WTC11 (cell line): Measurements from ENCODE around the gene EP400. TPM values are rescaled to one million over a fixed set of nuclear protein-coding genes. Genes with fewer than 3 reads are reported as not detected.
A peak's percentile ranks its signal among the peaks of the same experiment; 100 is the strongest.

Experiments used
- ATAC-seq: fragments of 200-7000 bp; cut with Tn5 transposase; 2 replicates; pipeline ENCODE4 v1.10.0; 2021; ENCODE audit warnings: mild to moderate bottlenecking, moderate library complexity
- CTCF ChIA-PET: fragments of 300-600 bp; sonication (Branson Sonifier 250); formaldehyde crosslinking; loops from one replicate; lab custom pipeline; 2021; ENCODE audit warnings: antibody characterized with exemption; lab: Charles Lee
- POLR2A ChIA-PET: fragments of 350-600 bp; sonication (Branson Sonifier 250); formaldehyde crosslinking; loops from one replicate; lab custom pipeline; 2021; ENCODE audit warnings: antibody characterized with exemption; lab: Charles Lee
- DNase-seq: peaks from one replicate; pipeline ENCODE4 v3.0.0; 2021; ENCODE audit warnings: low spot score
- H3K27ac Mint-ChIP-seq: 2 replicates; pipeline ENCODE4 v1.8.0; 2021; ENCODE audit warnings: mixed read lengths
- H3K27me3 Mint-ChIP-seq: 2 replicates; pipeline ENCODE4 v1.8.0; 2021; ENCODE audit warnings: low read depth, mild to moderate bottlenecking, moderate library complexity, mixed read lengths
- H3K36me3 Mint-ChIP-seq: 2 replicates; pipeline ENCODE4 v1.8.0; 2021; ENCODE audit warnings: mixed read lengths
- H3K4me1 Mint-ChIP-seq: 2 replicates; pipeline ENCODE4 v1.8.0; 2022; ENCODE audit warnings: mixed read lengths
- H3K4me3 Mint-ChIP-seq: 2 replicates; pipeline ENCODE4 v1.8.0; 2021; ENCODE audit warnings: mild to moderate bottlenecking, moderate library complexity, mixed read lengths
- H3K9me3 Mint-ChIP-seq: 2 replicates; pipeline ENCODE4 v1.8.0; 2021; ENCODE audit warnings: mixed read lengths
- ATF1 ChIP-seq: sonication (generic); formaldehyde crosslinking; IDR thresholded peaks from 2 replicates; pipeline ENCODE4 v1.8.1; 2023; ENCODE audit warnings: mild to moderate bottlenecking, moderate library complexity, missing genetic modification reagents
- ETV6 ChIP-seq: sonication (generic); formaldehyde crosslinking; IDR thresholded peaks from 2 replicates; pipeline ENCODE4 v1.8.1; 2022; ENCODE audit warnings: mild to moderate bottlenecking, missing genetic modification reagents
- FOXP1 ChIP-seq: sonication (generic); formaldehyde crosslinking; IDR thresholded peaks from 2 replicates; pipeline ENCODE4 v1.8.0; 2022; ENCODE audit warnings: missing genetic modification reagents, mild to moderate bottlenecking, moderate library complexity, borderline replicate concordance
- GABPB1 ChIP-seq: sonication (generic); formaldehyde crosslinking; IDR thresholded peaks from 2 replicates; pipeline ENCODE4 v1.8.1; 2023; ENCODE audit warnings: mild to moderate bottlenecking, missing genetic modification reagents
- GRHL2 ChIP-seq: fragments of 250-450 bp; sonication (Bioruptor Pico); IDR thresholded peaks from 2 replicates; pipeline ENCODE4 v1.8.0; 2022; ENCODE audit warnings: mild to moderate bottlenecking, moderate library complexity; ENCODE audit not compliant: insufficient replicate concordance, severe bottlenecking
- NR2C2 ChIP-seq: sonication (generic); formaldehyde crosslinking; IDR thresholded peaks from 2 replicates; pipeline ENCODE4 v1.8.0; 2022; ENCODE audit warnings: mild to moderate bottlenecking, missing genetic modification reagents
- SMAD4 ChIP-seq: sonication (generic); formaldehyde crosslinking; IDR thresholded peaks from 2 replicates; pipeline ENCODE4 v1.8.0; 2022; ENCODE audit warnings: mild to moderate bottlenecking, missing genetic modification reagents
- SP1 ChIP-seq: sonication (generic); formaldehyde crosslinking; conservative IDR thresholded peaks from 2 replicates; pipeline ENCODE4 v1.8.1; 2022; ENCODE audit warnings: missing genetic modification reagents
- TCF7 ChIP-seq: sonication (generic); formaldehyde crosslinking; IDR thresholded peaks from 2 replicates; pipeline ENCODE4 v1.8.0; 2022; ENCODE audit warnings: mild to moderate bottlenecking, low read depth, missing genetic modification reagents, moderate library complexity
- TEAD1 ChIP-seq: sonication (generic); formaldehyde crosslinking; IDR thresholded peaks from 2 replicates; pipeline ENCODE4 v1.8.0; 2022; ENCODE audit warnings: mild to moderate bottlenecking, missing genetic modification reagents
- ZNF416 ChIP-seq: fragments of 250-450 bp; sonication (Bioruptor Pico); IDR thresholded peaks from 2 replicates; pipeline ENCODE4 v1.9.0; 2021; ENCODE audit warnings: mild to moderate bottlenecking, inconsistent platforms
- total RNA-seq: library from RNA; stranded (reverse); gene quantifications from 3 replicates; pipeline ENCODE4 v1.2.3, GENCODE V29; 2021
- TF ChIP-seq, protein P1 (sequence below): sonication (generic); formaldehyde crosslinking; IDR thresholded peaks from 2 replicates; pipeline ENCODE4 v1.8.0; 2023; ENCODE audit warnings: missing genetic modification reagents
- TF ChIP-seq, protein P2 (sequence below): sonication (generic); formaldehyde crosslinking; IDR thresholded peaks from 2 replicates; pipeline ENCODE4 v1.8.1; 2023; ENCODE audit warnings: mild to moderate bottlenecking, moderate library complexity, missing genetic modification reagents
- TF ChIP-seq, protein P3 (sequence below): sonication (generic); formaldehyde crosslinking; IDR thresholded peaks from 2 replicates; pipeline ENCODE4 v1.8.0; 2023; ENCODE audit warnings: missing genetic modification reagents, mild to moderate bottlenecking, borderline replicate concordance
- TF ChIP-seq, protein P4 (sequence below): sonication (generic); formaldehyde crosslinking; IDR thresholded peaks from 2 replicates; pipeline ENCODE4 v1.8.1; 2023; ENCODE audit warnings: mild to moderate bottlenecking, missing genetic modification reagents, moderate library complexity
- TF ChIP-seq, protein P5 (sequence below): sonication (generic); formaldehyde crosslinking; IDR thresholded peaks from 2 replicates; pipeline ENCODE4 v1.8.1; 2022; ENCODE audit warnings: low read depth, mild to moderate bottlenecking, moderate library complexity, missing genetic modification reagents, borderline replicate concordance
- TF ChIP-seq, protein P6 (sequence below): sonication (generic); formaldehyde crosslinking; conservative IDR thresholded peaks from 2 replicates; pipeline ENCODE4 v1.8.1; 2022; ENCODE audit warnings: mild to moderate bottlenecking, missing genetic modification reagents
- TF ChIP-seq, protein P7 (sequence below): sonication (generic); formaldehyde crosslinking; IDR thresholded peaks from 2 replicates; pipeline ENCODE4 v1.8.0; 2022; ENCODE audit warnings: mild to moderate bottlenecking, missing genetic modification reagents
- TF ChIP-seq, protein P8 (sequence below): sonication (generic); formaldehyde crosslinking; IDR thresholded peaks from 2 replicates; pipeline ENCODE4 v1.8.1; 2022; ENCODE audit warnings: mild to moderate bottlenecking, moderate library complexity, missing genetic modification reagents
- TF ChIP-seq, protein P9 (sequence below): sonication (generic); formaldehyde crosslinking; IDR thresholded peaks from 2 replicates; pipeline ENCODE4 v1.8.0; 2022; ENCODE audit warnings: mild to moderate bottlenecking, missing genetic modification reagents

The EP400 gene
- total RNA-seq, 1 experiment from 2014 or later = 75.8 TPM

DNA sequence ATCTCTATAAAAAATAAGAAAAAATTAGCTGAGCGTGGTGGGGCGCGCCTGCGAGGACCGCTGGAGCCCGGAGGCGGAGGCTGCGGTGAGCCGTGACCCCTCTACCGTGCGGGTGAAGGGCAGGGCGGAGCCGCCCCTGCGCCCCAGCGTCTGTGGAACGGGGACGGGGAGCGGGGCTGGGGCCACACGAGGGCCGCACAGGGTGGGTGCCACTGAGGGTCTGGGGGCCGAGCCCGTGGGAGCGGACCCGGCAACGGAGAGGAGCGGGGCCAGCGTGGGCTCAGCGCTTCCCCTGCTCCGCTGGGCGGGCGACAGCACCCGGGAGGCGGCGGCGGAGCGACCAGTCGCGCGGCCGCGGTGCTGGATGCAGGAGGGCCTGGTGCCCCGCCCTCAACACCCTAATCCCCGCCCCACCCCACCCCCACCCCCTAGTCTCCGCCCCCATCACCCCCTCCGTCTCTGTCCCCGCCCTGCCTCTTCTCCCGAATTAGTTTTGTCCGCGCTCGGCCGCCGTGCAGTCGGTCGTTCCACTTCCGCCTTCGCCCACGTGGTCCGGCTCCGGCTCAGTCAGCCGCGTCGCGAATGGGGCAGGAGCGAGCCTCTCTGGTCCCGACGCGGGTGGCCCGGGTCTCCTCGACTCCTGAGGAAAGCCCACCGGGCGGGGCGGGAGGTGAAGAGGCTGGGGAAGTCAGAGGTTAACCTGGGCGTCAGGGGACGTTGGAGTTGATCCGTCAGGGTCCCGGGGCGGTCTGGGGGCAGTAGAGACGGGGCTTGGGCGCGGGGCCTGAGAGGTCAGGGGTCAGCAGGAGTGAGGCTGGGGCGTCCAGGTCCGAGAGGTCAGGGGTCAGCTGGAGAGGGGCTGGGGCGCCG is 20.8 kb upstream of the EP400 start, which contains the start of gene PUS1:
Gene PUS1 (plus strand): TSS at position 566 of the 870 bp plus-strand sequence. CDS start 447 bp downstream, outside the sequence.
- ATAC-seq = peak; percentile 82
- Mint-ChIP-seq H3K27ac (peak within 1 kb of the TSS; percentile 96), H3K27me3 (peaks cover 5% of the 10 kb centered on the region), H3K36me3 (peaks cover 30% of the 10 kb centered on the region), H3K4me3 (peak within 1 kb of the TSS; percentile 89), H3K4me1 (peaks cover 10% of the 10 kb centered on the region), H3K9me3 (no peaks in the 10 kb centered on the region)
- CTCF ChIA-PET = interaction anchor here (1.4 to 1.7 kb wide), 3 partner anchors 21 to 78 kb away, joined by 5 to 9 read pairs (median 8); partner anchors contain the start of gene EP400
- POLR2A ChIA-PET = interaction anchor here (1.0 to 1.6 kb wide), 3 partner anchors 32 to 69 kb away, joined by 3 to 7 read pairs (median 6); no protein-coding TSS in a partner anchor
- peak; percentile 91 for DNase-seq
- TF ChIP-seq NR2C2 (peak; percentile 20), SMAD4 (CRISPR knock-in tag) (no peak), FOXP1 (CRISPR knock-in tag) (peak; percentile 9; the same call in 1 of the 2 replicates), TCF7 (peak; percentile 42; the same call in 1 of the 2 replicates), GABPB1 (CRISPR knock-in tag) (peak; percentile 74; the same call in 1 of the 2 replicates), GRHL2 (no peak), TEAD1 (CRISPR knock-in tag) (peak; percentile 34; the same call in 1 of the 2 replicates), SP1 (CRISPR knock-in tag) (peak; percentile 89), ATF1 (CRISPR knock-in tag) (0 out of 2 replicates have a peak, but pooled peaks have one; percentile 29), ETV6 (CRISPR knock-in tag) (peak; percentile 88), ZNF416 (CRISPR knock-in tag) (no peak)
- TF ChIP-seq, protein P1, sequence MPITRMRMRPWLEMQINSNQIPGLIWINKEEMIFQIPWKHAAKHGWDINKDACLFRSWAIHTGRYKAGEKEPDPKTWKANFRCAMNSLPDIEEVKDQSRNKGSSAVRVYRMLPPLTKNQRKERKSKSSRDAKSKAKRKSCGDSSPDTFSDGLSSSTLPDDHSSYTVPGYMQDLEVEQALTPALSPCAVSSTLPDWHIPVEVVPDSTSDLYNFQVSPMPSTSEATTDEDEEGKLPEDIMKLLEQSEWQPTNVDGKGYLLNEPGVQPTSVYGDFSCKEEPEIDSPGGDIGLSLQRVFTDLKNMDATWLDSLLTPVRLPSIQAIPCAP = 0 out of 2 replicates have a peak, but pooled peaks have one; percentile 18
- TF ChIP-seq, protein P2, sequence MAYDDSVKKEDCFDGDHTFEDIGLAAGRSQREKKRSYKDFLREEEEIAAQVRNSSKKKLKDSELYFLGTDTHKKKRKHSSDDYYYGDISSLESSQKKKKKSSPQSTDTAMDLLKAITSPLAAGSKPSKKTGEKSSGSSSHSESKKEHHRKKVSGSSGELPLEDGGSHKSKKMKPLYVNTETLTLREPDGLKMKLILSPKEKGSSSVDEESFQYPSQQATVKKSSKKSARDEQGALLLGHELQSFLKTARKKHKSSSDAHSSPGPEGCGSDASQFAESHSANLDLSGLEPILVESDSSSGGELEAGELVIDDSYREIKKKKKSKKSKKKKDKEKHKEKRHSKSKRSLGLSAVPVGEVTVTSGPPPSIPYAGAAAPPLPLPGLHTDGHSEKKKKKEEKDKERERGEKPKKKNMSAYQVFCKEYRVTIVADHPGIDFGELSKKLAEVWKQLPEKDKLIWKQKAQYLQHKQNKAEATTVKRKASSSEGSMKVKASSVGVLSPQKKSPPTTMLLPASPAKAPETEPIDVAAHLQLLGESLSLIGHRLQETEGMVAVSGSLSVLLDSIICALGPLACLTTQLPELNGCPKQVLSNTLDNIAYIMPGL (CRISPR knock-in tag) = peak; percentile 59; the same call in 1 of the 2 replicates
- TF ChIP-seq, protein P3, sequence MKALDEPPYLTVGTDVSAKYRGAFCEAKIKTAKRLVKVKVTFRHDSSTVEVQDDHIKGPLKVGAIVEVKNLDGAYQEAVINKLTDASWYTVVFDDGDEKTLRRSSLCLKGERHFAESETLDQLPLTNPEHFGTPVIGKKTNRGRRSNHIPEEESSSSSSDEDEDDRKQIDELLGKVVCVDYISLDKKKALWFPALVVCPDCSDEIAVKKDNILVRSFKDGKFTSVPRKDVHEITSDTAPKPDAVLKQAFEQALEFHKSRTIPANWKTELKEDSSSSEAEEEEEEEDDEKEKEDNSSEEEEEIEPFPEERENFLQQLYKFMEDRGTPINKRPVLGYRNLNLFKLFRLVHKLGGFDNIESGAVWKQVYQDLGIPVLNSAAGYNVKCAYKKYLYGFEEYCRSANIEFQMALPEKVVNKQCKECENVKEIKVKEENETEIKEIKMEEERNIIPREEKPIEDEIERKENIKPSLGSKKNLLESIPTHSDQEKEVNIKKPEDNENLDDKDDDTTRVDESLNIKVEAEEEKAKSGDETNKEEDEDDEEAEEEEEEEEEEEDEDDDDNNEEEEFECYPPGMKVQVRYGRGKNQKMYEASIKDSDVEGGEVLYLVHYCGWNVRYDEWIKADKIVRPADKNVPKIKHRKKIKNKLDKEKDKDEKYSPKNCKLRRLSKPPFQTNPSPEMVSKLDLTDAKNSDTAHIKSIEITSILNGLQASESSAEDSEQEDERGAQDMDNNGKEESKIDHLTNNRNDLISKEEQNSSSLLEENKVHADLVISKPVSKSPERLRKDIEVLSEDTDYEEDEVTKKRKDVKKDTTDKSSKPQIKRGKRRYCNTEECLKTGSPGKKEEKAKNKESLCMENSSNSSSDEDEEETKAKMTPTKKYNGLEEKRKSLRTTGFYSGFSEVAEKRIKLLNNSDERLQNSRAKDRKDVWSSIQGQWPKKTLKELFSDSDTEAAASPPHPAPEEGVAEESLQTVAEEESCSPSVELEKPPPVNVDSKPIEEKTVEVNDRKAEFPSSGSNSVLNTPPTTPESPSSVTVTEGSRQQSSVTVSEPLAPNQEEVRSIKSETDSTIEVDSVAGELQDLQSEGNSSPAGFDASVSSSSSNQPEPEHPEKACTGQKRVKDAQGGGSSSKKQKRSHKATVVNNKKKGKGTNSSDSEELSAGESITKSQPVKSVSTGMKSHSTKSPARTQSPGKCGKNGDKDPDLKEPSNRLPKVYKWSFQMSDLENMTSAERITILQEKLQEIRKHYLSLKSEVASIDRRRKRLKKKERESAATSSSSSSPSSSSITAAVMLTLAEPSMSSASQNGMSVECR (CRISPR knock-in tag) = peak; percentile 81
- TF ChIP-seq, protein P4, sequence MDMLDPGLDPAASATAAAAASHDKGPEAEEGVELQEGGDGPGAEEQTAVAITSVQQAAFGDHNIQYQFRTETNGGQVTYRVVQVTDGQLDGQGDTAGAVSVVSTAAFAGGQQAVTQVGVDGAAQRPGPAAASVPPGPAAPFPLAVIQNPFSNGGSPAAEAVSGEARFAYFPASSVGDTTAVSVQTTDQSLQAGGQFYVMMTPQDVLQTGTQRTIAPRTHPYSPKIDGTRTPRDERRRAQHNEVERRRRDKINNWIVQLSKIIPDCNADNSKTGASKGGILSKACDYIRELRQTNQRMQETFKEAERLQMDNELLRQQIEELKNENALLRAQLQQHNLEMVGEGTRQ (CRISPR knock-in tag) = peak; percentile 93
- TF ChIP-seq, protein P5, sequence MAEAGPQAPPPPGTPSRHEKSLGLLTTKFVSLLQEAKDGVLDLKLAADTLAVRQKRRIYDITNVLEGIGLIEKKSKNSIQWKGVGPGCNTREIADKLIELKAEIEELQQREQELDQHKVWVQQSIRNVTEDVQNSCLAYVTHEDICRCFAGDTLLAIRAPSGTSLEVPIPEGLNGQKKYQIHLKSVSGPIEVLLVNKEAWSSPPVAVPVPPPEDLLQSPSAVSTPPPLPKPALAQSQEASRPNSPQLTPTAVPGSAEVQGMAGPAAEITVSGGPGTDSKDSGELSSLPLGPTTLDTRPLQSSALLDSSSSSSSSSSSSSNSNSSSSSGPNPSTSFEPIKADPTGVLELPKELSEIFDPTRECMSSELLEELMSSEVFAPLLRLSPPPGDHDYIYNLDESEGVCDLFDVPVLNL = 0 out of 2 replicates have a peak, but pooled peaks have one; percentile 17
- TF ChIP-seq, protein P6, sequence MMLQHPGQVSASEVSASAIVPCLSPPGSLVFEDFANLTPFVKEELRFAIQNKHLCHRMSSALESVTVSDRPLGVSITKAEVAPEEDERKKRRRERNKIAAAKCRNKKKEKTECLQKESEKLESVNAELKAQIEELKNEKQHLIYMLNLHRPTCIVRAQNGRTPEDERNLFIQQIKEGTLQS (CRISPR knock-in tag) = no peak
- TF ChIP-seq, protein P7, sequence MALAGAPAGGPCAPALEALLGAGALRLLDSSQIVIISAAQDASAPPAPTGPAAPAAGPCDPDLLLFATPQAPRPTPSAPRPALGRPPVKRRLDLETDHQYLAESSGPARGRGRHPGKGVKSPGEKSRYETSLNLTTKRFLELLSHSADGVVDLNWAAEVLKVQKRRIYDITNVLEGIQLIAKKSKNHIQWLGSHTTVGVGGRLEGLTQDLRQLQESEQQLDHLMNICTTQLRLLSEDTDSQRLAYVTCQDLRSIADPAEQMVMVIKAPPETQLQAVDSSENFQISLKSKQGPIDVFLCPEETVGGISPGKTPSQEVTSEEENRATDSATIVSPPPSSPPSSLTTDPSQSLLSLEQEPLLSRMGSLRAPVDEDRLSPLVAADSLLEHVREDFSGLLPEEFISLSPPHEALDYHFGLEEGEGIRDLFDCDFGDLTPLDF (CRISPR knock-in tag) = no peak
- TF ChIP-seq, protein P8, sequence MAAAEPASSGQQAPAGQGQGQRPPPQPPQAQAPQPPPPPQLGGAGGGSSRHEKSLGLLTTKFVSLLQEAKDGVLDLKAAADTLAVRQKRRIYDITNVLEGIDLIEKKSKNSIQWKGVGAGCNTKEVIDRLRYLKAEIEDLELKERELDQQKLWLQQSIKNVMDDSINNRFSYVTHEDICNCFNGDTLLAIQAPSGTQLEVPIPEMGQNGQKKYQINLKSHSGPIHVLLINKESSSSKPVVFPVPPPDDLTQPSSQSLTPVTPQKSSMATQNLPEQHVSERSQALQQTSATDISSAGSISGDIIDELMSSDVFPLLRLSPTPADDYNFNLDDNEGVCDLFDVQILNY (CRISPR knock-in tag) = peak; percentile 91
- TF ChIP-seq, protein P9, sequence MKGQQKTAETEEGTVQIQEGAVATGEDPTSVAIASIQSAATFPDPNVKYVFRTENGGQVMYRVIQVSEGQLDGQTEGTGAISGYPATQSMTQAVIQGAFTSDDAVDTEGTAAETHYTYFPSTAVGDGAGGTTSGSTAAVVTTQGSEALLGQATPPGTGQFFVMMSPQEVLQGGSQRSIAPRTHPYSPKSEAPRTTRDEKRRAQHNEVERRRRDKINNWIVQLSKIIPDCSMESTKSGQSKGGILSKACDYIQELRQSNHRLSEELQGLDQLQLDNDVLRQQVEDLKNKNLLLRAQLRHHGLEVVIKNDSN (CRISPR knock-in tag) = peak; percentile 92
